CD4-positive, alpha-beta T cell treated with Interleukin-15 for 1 hour (primary cell): ENCODE results near the gene LYZL4.

Experiments used
- DNase-seq: peaks from one replicate; pipeline ENCODE4 v3.0.0-alpha.2; 2020

Gene LYZL4

GRCh38 chr3:42425736-42426407 is 15.5 kb upstream of the LYZL4 start:
- DNase-seq, result no peak

GRCh38 chr3:42424911-42425310 is 14.5 kb upstream of the LYZL4 start:
- no peak for DNase-seq

DNA sequence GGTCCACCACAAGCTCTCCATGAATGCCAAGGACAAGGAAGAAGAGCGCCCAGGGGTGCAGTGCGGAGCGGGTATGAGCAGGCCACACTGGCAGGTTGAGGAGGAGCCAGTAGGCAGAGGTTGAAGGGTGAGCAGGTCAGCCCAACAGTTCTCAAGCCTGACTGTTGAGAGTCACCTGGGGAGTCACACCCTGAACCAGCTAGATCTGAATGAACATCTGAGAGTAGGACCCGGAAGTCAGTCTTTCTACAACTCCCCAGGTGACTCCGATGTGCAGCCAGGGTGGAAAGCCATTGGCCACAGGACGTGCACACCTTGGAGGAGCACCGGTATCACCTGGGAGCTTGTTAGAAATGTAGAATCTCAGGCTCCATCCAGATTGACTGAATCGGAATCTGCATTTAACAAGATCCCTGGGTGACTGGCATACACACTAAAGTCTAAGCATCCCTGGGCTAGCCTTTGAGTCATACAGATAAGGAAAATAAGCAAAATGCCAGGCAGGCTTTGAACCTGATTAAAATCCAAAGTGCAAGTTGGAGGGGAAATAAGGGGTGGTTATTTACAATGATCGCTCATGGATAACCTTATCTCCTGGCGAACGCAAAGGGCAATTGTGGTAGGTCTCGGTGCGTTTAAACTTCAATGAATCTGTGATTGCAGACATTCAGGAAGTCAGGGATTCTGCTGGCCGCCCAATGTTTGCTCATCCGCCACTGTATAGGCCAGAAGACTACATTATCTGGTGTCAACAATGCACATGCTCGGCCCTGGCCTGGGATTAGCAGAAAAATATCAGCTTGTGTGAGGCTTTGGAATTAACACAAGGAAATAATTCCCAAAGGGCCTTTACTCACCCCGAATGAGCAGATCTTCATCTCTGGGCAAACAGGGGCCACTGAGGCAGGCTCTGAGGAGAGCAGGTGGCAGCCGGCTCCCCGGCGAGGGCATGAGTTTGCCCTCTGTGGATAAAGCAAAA is 11.7 kb upstream of the LYZL4 start:
- no peak for DNase-seq

GRCh38 chr3:42419563-42419962 is 9.2 kb upstream of the LYZL4 start:
- DNase-seq, result no peak

GRCh38 chr3:42412526-42413155 is 2.2 kb upstream of the LYZL4 start:
- no peak for DNase-seq

GRCh38 chr3:42411429-42411828 is 1.0 kb upstream of the LYZL4 start:
- no peak for DNase-seq

DNA sequence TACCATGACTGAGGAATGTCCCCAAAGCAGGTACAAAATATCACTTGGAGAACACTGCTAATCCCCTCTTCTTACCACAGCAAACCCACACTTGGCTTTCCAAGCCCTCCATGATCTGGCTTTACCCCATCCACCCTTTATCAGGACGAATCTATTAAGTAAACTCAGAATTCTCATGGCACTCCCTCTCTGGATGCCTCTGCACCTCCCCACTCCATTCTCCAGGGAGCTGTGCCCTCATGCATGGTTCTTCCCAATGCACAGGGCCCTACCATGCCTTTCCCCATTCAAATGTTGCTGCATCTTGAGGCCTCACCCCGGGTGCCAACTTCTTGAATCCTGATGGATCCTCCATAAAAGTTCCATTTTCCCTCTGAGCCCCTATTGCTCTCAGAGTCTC is 2.3 kb downstream of the LYZL4 start:
- DNase-seq, result no peak

GRCh38 chr3:42406727-42407450 is 3.5 kb downstream of the LYZL4 start:
- DNase-seq, result no peak

- DNase-seq, result no peak
These were observed 4.6 kb downstream of the LYZL4 start for GRCh38 chr3:42405857-42406256.

DNA sequence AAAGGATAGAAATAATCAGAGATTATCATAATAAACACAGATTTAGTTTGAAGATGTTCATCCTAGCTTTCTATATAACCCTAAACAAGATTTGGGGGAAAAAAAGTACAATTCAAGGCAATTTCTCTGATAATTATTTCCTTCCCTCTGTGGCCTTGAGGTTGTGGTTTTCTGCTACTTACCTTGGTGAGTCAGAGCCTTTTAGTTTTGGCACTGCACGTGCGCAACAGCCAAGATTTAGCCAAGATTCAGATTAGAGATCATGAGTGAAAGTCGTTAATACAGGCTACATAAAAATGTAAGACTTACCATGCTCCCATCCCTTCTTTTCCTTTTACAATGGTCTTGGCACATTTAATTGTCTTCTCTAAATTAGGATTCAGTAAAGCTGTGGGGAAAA is 6.7 kb downstream of the LYZL4 start:
- DNase-seq, result no peak

DNA sequence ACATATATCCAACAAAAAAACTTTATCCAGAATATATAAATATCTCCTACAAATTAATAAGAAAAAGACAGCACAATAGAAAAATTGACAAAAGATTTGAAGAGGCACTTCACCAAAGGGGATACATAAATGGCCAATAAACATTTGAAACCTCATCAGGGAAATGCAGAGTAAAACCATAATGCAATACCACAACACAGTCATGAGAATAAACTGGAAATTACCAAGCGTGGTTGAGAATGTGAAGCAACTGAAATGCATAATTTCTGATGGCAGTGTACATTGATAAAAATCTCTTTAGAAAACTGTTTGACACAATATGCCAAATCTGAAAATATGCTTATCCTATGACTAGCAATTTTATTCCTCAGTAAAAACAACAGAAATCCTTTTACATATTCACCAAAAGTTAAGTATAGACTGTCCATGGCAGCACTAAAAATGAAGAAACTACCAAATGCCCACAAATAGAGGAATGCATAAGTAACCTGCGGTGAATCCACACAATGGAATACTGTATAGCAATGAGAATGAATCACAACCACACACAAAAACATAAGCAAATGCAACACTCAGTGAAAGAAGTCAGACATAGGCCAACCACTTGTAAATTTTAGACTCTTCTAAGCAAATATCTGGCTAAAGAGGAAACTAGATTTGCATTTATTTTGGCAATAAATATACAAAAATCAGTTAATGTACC is 7.9 kb downstream of the LYZL4 start:
- DNase-seq, result no peak

GRCh38 chr3:42398080-42398479 is 12.3 kb downstream of the LYZL4 start:
- no peak for DNase-seq

DNA sequence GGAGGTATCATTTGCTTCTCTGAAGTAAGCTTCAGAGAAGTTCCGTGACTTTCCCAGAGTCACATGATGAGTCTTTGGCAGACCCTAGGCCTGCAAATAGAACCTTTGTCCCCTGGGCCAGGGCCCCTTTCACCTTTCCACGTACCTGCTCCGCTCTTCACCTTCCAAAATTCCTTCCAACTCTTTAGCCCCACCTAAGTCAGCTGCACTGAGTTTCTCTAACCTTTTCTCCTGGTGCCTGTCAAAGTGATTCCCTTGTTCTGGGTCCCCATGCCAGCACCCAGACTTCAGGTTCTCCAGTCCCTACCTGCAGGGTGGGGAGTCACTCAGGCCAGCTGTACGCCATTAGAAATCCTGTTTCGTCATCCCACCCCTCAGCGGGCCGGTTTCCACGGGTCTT is 12.8 kb downstream of the LYZL4 start:
- DNase-seq, result no peak

DNA sequence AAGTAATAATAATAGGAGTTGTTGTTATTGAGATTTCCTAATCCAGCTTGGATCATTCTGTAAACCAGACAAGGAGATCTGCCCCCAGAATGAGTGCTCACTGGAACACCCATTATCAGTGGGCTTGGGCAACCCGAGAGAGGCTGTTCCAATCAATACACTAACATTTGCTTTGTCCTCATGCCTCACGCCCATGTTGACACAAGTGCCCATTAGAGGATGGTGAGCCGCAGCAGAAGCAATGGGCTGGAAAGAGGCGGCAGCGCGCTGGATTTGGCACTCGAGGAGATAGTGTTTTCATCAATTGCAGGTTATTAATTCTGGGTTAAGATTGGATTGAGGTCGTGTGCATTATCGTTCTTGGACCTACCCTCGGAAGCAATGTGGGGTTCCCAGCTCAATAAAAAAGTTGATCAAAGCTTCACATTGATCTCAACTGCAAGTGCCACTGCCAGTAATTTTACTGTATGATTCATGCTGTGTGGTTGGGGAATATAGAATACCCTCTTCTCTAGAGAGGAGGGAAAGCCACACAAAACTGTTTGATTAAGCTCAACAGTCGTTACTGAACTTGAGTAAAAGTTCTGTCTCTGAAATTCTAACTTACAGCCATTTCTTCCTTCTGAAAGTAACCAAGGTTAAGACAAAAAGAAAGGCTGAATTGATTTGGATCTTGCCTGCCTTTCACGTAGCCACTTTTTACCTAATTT is 15.7 kb downstream of the LYZL4 start:
- DNase-seq, result no peak

- no peak for DNase-seq
These were observed 22.4 kb downstream of the LYZL4 start for GRCh38 chr3:42387802-42388651.

DNA sequence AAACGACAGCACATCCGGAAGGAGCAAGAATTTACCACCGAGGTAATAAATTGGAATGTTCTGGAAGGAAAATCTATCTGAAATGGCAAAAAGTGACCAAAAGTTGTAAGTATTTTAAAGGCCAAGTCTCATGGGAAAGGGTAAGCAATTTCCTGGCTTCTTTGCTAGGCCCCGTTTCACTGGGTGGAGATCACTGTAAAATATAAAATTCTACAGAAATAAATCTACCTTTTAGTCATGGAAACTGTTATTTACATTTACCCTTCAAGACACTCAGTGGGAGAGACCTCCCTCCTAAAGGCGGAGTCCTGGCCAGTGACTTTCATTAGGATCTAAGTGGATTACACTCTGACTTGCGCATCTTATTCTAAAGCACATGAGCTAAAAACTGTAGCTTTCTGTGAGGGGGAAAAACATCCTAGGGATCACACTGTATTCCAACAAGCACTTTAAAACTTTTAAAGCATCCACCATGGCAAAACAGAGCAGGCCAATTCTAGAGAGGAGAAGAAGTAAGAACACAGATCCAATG is 28.8 kb downstream of the LYZL4 start:
- DNase-seq, result no peak

DNA sequence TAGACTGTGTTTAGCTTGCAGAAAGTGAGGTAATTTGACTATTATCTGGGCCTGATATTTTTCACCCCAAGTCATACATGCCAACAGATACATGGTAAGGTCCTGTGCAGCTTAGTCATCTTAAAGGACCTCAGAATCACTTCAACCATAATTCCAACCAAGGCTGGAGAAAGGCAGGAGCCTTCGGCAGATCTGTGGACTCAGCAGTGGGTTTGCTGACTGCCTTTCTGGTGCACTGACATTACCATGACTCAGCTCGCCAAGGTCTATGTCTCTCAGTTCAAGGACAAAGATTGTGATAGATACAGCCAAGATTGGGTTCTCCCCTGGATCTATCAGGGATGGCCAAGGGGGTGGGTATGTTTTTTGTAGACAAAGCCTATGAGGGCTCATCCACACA is 32.7 kb downstream of the LYZL4 start:
- no peak for DNase-seq

DNA sequence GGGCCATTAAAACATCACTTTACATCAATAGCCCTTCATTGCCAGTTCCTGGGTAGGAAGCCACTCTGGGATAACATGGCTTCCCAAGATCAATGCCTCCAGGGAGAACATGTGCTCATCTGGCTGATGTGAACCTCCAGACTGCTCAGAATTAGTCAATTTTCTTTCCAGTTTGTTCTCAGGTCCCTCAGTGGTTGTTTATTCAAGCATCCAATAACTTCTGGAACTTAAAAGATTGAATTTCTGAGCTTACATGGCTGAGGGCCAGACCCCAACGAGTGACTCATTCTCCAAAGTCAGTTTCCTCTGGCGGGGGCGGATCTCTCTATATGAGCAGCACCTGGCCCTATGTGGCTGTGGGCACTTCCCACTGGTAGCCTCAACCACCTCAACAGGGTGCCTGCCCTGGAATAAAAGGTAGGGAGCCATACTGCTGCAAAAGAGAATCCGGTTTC is 34.0 kb downstream of the LYZL4 start:
- DNase-seq, result no peak

DNA sequence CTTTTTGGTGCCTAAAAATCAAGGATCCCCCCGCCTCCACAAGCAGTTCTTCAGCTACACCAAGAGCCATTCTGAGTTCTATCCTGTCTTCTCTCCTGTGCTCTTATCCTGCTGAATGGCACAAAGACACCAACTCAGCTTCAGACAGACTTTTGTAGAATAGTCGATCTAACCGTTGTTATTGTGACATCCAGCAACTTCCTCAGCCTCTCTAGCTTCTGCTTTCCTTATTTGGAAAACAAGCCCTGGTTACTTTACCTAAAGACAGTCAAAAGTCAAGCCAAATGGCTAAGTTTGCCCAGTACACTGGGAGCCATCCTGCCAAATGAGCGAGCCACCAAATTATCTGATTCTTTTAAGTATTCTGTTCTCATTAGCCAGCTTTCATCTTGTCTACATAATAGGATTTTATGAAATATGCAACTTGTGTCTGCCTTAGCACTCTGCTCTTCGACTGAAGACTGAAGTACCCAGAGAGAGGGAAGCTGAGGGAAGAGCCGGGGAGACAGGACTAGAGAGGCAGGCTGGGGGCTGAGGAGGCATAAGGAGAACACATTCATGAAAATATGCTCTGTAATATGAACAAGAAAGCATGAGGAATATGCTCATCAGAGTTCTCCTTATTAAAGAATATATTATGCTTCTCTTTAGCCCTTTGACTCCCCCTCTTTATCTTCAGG is 35.1 kb downstream of the LYZL4 start:
- no peak for DNase-seq

GRCh38 chr3:42371776-42372175 is 38.6 kb downstream of the LYZL4 start:
- no peak for DNase-seq
